NCI-H524 (cell line): ENCODE measurements around the gene HYDIN.
"Not testable (repeated sequence)": the region's sequence is repeated elsewhere in the genome, so short reads cannot be mapped to it uniquely, and the experiment has no call there.

Source experiments
- DNase-seq, 2 experiments: peaks; one replicate each; lab custom pipeline; 2025; lab: John Stamatoyannopoulos, UW

HYDIN gene

GRCh38 chr16:70995799-70996198 lies 234.7 kb downstream of the HYDIN start:
- not testable (repeated sequence) for DNase-seq

GRCh38 chr16:70992511-70992910 lies 238.0 kb downstream of the HYDIN start:
- not testable (repeated sequence) for DNase-seq

GRCh38 chr16:70987019-70987715 lies 243.4 kb downstream of the HYDIN start:
- not testable (repeated sequence) for DNase-seq

GRCh38 chr16:70984675-70985074 lies 245.8 kb downstream of the HYDIN start:
- DNase-seq = not testable (repeated sequence)

- not testable (repeated sequence) for DNase-seq
These were observed 262.2 kb downstream of the HYDIN start for GRCh38 chr16:70968332-70968731.

GRCh38 chr16:70960169-70960568 lies 270.4 kb downstream of the HYDIN start:
- not testable (repeated sequence) for DNase-seq

GRCh38 chr16:70954922-70955321 lies 275.6 kb downstream of the HYDIN start:
- DNase-seq = not testable (repeated sequence)

- not testable (repeated sequence) for DNase-seq
These were observed 276.7 kb downstream of the HYDIN start for GRCh38 chr16:70953824-70954223.

- not testable (repeated sequence) for DNase-seq
These were observed 287.0 kb downstream of the HYDIN start for GRCh38 chr16:70943551-70943950.

- DNase-seq = not testable (repeated sequence)
These were observed 290.7 kb downstream of the HYDIN start for GRCh38 chr16:70939690-70940359.

- not testable (repeated sequence) for DNase-seq
These were observed 293.6 kb downstream of the HYDIN start for GRCh38 chr16:70936781-70937525.

GRCh38 chr16:70935325-70935724 lies 295.2 kb downstream of the HYDIN start:
- not testable (repeated sequence) for DNase-seq

GRCh38 chr16:70933746-70934145 lies 296.8 kb downstream of the HYDIN start:
- not testable (repeated sequence) for DNase-seq

GRCh38 chr16:70930757-70931156 lies 299.8 kb downstream of the HYDIN start:
- not testable (repeated sequence) for DNase-seq

GRCh38 chr16:70922164-70922563 lies 308.4 kb downstream of the HYDIN start:
- not testable (repeated sequence) for DNase-seq

GRCh38 chr16:70920661-70921060 lies 309.9 kb downstream of the HYDIN start:
- DNase-seq = not testable (repeated sequence)

GRCh38 chr16:70888208-70888607 lies 342.3 kb downstream of the HYDIN start:
- DNase-seq = not testable (repeated sequence)

GRCh38 chr16:70884652-70885051 lies 345.9 kb downstream of the HYDIN start:
- not testable (repeated sequence) for DNase-seq

- not testable (repeated sequence) for DNase-seq
These were observed 348.2 kb downstream of the HYDIN start for GRCh38 chr16:70882311-70882710.

GRCh38 chr16:70877895-70878294 lies 352.6 kb downstream of the HYDIN start:
- not testable (repeated sequence) for DNase-seq

GRCh38 chr16:70876442-70876841 lies 354.1 kb downstream of the HYDIN start:
- not testable (repeated sequence) for DNase-seq

- DNase-seq = not testable (repeated sequence)
These were observed 365.8 kb downstream of the HYDIN start for GRCh38 chr16:70864698-70865097.
